NCI-H226 (cell line): Measurements from ENCODE around the gene RNF40.
"Not testable (repeated sequence)": the region's sequence is repeated elsewhere in the genome, so short reads cannot be mapped to it uniquely, and the experiment has no call there.

Experiments
- DNase-seq: peaks from one replicate; pipeline ENCODE4 v3.0.0-alpha.2; 2015

Gene RNF40

DNA sequence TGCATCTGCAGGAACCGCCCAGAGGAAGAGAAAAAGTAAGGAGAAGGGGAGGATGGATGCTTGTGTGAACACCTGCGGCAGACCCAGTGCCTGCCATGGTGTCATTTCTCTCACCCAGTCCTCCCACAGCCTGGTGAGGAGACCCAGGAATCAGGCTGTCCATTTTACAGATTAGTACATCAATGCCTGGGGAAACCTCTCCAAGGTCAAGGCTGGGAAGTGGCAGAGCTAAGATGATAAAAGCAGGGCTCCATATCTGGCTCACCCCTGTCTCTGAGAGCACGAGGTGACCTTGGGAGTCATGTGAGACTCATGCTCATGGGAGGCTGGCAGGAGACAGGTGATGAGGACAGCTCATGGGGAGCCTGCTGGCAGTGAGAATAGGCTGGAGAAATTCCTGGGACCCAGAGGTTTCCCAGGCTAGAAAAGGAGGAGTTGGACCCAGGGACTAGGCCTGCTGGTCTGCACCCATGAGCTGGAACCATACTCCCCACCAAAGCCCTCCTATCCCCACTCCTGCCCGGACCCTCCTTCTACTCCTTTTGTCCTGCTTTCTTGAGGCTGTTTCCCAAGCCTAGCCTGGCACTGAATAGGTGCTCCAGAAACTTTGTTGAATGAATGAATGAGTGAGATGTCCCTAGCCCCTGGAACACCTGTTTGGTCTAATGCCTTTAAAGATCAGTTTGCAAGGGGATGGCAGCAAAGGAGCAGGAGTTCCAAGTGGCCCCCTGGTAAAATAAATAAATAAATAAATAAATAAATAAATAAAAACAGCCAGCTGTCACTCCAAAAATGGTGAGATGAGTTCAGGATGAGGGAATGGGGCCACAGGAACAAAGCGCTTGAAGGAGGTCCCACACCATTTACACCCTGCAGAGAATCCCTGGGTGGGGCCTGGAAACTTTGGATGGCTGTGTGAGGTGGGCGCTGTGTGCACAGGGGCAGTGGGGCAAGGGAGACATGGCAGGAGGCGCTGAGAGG, 23.3 kb downstream of the RNF40 start:
- DNase-seq: no peak

DNA sequence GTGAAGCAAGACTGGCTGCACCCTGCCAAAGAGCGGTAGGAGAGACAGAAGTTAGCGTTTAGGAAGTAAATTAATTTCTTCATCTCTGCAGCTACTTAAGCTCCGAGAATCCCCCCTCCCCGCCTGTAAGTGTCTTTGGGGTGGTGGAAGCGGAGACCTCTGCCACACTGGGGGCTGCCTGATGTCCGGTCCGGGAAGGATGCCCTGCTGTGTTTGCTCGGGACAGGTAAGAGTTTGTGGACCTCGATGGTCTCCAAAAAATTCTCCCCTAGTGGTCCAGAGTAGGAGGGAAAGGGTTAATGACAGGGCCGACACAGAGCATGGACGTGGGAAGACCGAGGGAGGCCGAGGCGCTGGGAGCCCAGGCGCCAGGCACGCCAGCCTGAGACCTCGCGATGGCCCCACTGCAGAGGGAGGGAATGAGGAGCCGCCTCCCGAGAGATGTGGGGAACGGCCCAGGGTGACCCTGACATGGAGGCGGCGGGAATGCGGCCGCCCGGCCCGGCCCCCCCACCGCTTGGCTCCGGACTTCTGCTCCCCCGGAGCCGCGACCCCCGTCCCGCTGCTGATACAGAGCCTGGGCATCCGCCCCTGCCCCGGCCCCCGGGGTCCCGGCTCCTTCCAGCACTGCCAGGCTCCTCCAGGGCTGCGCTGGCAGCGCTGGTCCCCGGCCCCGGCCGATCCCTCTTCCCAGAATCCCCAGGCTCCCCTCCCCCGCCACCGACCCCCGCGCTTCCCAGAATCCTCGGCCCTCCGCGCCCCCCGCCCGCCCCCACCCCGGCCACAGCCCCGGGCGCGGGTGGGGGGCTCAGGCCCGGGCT, 24.2 kb downstream of the RNF40 start:
- peak; percentile 72 for DNase-seq

DNA sequence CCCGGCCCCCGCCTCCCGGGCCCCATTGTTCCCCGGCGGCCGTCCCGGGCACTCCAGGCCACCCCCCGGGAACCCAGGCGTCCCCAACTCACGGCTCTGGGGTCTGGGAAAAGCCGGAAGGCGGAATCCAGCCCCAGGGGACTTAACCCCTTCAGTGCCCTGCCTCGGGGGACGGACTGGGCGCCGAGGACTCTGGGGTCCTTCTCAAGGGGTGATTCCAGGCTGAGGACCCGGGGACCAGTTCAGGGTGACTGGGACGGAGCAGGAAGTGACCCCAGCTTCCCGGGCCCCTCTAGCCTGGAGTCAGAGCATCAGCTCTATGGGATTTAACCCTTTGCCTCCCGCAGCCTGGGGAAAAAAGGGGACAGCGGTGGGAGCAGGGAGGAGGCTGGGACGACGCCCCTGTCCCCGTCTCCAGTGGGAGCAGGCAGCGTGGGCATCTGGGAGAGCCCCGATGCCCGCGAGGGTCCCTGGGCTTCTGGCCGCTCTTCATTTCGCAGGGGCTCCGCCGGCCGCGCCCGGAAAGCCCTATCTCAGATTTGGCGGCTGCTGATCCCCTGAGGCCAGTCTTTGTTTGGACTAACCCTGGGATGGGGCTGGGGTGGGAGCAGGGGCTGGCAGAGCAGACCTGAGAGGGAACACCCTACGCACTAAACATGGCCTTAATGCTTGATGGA, 25.0 kb downstream of the RNF40 start, which contains the start of gene ZNF629:
TSS of gene ZNF629 (minus strand) at position 270 of the 677 bp plus-strand sequence. CDS start 2,723 bp downstream, outside the sequence.
- DNase-seq: no peak

DNA sequence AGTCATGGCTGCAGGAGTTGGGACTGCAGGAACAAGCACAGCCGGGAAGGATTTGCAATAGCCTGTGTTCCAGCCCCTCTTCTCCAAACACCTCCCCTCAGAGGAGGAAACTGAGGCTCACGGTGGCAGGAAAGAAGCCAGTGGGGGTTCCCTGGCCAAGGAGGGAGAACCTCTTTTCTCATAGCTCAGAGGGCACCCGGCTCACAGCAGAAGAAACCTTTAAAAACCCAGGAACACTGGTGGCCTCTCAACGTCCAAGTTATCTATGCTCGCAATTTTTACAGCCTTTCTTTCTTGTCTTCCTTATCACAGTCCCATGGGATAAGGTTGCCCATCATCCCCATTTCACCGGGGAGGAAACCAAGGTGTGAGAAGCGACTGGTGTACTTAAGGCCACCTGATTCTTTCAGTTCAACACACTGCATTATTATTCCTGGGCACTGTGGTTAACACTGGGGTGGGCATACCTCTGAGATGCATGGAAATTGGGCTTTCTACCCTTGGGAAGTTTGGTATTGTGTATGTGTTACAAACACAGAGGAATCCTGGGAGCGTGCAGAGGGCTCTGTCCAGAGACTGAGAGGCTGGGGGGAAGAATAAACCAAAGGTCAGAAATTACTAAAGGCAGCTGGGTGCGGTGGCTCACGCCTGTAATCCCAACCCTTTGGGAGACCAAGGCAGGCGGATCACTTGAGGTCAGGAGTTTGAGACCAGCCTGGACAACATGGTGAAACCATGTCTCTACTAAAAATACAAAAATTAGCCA, 25.7 kb downstream of the RNF40 start:
- no peak for DNase-seq

DNA sequence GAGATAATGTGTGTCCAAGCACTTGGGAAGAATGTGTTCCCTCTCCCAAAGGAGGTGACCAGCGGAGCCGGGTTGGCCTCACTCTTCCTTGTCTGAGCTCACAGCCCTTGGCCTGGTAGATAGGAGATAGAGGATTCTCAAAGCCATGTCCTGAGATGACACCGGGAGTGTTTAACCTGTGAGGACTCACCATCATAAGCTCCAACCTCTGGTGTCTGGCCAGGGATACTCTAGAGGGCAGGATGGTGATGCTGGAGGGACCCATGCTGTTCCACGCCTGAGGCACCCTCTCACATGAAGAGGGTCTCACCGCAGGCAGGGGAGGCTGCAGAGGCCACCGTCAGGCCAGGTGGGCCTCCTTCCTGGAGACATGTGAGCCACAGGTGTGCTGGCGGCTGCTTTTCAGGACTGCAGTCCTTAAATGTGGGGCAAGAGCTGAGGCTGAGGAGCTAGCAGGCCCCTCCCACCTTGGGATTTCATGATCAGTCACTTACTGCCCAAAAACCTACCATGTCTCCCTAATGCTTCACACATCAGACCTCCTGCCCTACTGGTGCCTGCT, 31.5 kb downstream of the RNF40 start:
- DNase-seq: no peak

DNA sequence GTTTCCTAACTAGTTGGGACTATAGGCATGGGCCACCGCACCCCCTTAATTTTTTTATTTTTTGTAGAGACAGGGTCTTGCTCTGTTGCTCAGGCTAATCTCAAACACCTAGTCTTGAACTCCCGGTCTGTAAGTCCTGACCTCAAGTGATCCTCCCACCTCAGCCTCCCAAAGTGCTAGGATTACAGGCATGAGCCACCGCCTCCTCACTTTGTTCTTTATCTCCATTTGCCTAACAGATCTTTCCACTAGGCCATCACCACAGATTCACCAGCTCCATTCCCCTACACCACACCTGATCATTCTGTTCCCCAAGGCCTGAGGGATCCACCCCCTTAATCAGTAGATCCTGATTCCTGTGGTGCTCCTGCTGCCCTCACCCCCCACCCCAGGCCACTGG, 32.5 kb downstream of the RNF40 start:
- no peak for DNase-seq

DNA sequence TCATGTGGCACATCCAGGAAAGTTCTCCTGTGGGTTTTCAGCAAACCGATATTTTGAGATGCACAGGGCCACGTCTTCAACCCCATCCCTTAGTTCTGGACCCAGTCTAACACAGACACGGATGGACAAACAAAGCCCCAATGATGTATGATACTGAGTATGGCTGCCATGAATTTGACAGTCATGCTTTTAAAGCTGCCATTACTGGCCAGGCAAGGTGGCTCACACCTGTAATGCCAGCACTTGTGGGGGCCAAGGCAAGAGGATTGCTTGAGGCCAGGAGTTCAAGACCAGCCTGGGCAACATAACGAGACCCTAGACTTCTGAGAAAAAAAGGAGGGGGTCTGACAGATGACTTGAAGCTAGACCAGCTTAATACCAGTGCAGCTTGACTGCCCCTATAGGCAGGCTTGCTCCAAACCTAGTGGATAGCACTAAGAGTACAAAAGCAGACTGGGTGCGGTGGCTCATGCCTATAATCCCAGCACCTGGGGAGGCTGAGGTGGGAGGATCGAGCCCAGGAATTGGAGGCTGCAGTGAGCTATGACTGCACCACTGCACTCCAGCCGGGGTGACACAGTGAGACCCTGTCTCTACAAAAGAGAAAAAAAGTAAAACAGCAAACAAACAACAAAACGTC, 35.7 kb downstream of the RNF40 start:
- DNase-seq: no peak

DNA sequence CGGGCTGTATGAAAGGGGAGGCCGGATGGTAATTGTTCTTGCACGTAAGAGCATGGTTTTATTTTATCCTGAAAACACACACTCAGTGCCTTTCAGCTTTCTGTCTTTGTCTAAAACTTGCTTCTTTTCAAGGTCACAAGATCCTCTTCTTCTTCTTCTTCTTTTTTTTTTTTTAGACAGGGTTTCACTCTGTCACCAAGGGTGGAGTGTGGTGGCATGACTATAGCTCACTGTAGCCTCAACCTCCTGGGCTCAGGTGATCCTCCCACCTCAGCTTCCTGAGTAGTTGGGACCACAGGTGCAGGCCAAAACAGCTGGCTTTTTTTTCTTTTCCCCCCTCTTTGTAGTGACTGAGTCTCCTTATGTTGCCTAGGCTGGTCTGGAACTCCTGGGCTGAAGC, 40.8 kb downstream of the RNF40 start:
- DNase-seq: no peak

DNA sequence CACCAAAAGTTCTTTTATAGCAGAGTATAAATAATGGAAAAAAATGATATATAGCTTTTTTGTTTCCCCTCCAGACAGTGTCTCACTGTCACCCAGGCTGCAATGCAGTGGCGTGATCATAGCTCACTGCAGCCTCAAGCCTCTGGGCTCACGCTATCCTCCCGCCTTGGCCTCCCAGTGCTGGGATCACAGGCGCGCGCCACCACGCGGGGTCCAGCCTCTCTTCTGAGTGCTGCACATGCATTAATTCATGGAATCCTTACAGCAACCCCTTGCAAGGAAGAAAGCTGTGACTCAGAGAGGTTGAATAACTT, 42.9 kb downstream of the RNF40 start:
- DNase-seq: no peak

DNA sequence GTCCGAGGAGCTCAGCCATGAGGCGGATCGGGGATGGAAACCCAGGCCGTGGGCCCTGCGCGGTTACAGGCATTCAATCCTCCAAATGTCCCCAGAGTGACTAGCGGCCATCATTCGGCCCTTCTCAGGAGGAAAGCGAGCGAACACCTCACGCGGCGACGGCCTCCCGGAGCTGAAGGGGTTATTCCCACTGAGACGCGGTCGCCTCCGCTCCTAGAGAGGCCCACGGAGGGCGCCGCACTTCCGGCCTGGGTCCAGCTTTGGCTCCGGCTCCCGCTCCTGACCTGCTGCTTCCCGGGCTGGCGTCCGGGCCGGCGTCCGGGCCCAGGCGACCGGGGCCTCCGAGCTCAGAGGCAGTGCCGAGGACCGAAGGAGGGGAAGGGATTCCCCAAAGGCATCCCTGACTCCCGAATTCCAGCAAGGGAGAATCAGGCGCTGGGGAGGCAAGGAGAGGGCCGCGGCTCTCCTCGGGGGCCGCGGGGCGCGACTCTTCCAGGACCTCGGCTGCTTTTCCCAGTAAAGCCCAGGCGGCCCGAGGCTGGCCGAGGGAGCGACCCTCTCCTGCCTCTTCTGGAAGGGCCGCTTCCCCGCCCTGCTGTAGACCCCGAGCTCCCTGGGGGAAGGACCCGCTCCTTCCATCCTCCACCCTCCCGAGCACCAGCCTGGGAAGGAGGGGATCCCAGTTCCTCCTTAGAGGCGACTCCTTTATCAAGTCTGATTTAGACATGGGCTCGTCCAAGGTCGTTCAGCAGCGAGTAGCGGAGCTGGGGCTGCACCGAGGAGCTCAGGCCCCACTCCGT, 43.4 kb downstream of the RNF40 start:
- DNase-seq: peak; percentile 78

DNA sequence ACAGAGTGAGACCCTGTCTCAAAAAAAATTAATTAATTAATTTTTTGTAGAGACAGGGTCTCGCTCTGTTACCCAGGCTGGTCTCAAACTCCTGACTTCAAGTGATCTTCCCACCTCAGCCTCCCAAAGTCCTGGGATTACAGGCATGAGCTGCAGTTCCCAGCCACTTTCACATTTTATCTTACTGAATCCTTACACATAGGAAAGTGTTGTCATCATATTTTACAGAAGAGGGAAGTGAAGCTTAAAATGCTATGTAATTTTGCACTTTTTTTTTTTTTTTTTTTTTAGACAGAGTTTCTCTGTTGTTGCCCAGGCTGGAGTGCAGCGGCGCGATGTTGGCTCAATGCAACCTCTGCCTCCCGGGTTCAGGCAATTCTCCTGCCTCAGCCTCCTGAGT, 46.0 kb downstream of the RNF40 start:
- DNase-seq: no peak

DNA sequence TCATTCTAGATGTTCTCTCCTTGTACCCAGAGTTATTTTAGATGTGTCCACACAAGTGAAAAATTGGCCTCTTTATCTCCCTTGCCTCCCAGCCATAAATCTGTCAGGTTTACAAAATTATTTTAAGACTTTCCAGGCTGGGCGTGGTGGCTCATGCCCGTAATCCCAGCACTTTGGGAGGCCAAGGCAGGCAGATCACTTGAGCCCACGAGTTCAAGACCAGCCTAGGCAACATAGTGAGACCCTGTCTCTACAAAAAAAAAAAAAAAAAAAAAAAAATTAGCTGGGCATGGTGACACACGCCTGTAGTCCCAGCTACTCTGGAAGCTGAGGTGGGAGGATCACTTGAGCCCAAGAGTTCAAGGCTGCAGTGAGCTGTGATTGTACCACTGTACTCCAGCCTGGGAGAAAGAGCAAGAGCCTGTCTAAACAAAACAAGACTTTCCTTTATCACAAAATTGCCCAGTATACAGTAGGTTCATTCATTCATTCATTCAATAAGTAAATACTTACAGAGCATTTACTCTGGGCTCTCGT, 46.8 kb downstream of the RNF40 start:
- DNase-seq: not testable (repeated sequence)

DNA sequence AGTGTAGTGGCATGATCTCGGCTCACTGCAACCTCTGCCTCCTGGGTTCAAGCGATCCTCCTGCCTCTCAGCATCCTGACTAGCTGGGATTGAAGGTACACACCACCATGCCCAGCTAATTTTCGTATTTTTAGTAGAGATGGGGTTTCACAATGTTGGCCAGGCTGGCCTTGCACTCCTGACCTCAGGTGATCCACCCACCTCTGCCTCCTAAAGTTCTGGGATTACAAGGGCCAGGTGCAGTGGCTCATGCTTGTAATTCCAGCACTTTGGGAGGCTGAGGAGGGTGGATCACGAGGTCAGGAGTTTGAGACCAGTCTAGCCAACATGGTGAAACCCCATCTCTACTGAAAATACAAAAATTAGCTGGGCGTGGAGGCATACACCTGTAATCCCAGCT, 47.6 kb downstream of the RNF40 start:
- not testable (repeated sequence) for DNase-seq

DNA sequence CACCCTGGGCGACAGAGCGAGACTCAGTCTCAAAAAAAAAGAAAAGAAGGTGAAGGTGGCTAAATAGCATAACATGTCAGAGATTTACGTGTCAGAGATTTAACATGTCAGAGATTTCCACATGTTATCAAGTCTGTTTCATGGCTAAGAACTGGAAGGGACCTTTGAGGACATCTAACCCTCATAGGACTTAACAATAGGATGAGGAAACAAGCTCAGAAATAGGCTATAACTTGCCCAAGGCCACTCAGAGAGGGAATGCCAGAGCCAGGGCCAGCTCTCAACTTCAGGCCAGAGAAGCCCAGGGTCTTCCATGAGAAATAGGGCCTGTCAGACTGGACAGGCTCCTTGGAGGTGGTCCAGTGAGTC, 51.7 kb downstream of the RNF40 start:
- no peak for DNase-seq

DNA sequence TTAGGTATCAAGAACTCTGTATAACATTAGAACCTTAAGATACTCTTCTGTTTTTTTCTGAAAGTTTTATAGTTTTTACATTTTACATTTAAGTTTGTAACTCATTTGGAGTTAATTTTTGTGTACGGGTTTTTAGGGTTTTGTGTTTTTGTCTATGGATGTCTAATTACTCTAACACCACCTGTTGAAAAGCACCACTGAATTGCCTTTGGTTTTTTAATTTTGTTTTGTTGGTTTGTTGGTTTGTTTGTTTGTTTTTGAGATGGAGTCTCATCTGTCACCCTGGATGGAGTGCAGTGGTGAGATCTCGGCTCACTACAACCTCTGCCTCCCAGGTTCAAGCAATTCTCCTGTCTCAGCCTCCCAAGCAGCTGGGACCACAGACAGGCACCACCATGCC, 54.6 kb downstream of the RNF40 start:
- DNase-seq: no peak

DNA sequence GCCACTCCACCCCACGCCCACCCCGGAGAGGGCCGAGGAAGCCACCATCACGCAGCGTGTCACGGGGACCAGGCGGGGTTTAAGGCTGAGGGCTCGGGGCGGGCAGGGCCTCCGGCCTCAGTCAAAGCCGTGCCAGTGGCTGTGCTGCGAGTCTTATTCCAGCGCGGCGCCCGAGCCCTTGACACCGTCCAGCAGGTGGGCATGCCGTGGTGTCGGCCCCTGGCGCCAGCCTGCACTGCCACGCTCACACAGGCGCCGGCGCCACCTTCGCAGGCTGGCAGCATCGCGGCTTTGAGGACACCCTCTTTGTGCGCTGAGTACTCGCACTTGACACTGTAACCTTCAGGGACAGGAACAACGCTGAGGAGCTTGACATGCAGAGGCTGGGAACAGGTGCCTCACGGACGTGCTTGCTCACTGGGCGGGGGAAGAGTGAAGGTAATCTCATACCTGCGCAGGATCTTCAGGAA, 58.9 kb downstream of the RNF40 start:
- DNase-seq: no peak

DNA sequence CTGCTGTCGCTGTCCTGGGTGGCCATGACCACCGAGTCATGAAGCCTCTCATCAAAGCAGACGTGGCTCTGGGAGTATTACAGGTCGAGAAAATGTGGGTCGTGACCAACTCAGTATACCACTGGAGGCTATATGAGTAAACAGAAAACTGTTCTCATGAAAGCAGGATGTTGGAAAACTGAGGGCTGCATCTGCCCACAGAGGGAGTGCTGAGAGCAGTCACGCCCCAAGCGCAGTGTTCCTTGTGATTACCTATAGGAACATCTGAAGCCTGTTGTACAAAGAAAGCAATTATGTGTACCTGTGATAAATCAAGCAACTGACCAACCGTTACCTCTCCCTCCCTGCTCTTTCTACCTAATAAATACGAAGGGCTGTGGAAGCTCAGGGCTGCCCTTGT, 59.3 kb downstream of the RNF40 start:
- not testable (repeated sequence) for DNase-seq

DNA sequence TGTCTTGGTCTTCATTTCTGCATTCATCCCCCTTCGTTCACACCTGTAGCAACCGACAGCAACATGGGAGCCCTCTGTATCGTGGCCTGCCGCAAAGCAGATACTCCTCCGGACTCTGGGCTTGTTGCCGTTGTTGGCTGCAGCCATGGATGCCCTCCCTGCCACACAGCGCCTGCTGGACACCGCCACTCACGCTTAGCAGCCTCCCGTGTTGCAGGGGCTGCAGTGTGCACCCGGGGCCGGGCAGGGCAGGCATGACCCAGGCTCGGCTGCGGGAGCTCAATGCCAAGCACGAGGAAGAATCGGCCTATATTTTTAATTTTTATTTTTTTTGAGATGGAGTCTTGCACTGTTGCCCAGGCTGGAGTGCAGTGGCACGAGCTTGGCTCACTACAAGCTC, 59.8 kb downstream of the RNF40 start:
- no peak for DNase-seq
